SU-DHL-6 (cell line): ENCODE results near the gene IQCM.

Experiments
- H2AFZ ChIP-seq: fragments of 200-600 bp; sonication (generic); 2 replicates; pipeline ENCODE4 v1.6.1; 2014; ENCODE audit warnings: low read depth, mild to moderate bottlenecking, moderate library complexity, mixed read lengths, antibody characterized with exemption, low read length; ENCODE audit not compliant: severe bottlenecking
- H3F3A ChIP-seq: fragments of 200-600 bp; shearing (Covaris generic); 2 replicates; pipeline ENCODE4 v1.6.0; 2016; ENCODE audit warnings: antibody characterized with exemption, mild to moderate bottlenecking; ENCODE audit not compliant: insufficient read depth
- H3K27ac ChIP-seq: fragments of 200-600 bp; sonication (generic); 2 replicates; pipeline ENCODE4 v1.5.1; 2016; ENCODE audit warnings: low read depth, mild to moderate bottlenecking, low read length, moderate library complexity, mixed read lengths
- H3K27me3 ChIP-seq: fragments of 200-600 bp; sonication (generic), shearing (Covaris generic); 2 replicates; pipeline ENCODE4 v1.6.0; 2014; ENCODE audit warnings: mild to moderate bottlenecking, low read length
- H3K36me3 ChIP-seq: fragments of 200-600 bp; sonication (generic); 2 replicates; pipeline ENCODE4 v1.6.1; 2014; ENCODE audit warnings: mild to moderate bottlenecking, low read length, mixed read lengths
- H3K4me2 ChIP-seq: fragments of 300-600, 200-600 bp; shearing (Covaris generic), sonication (generic); 2 replicates; pipeline ENCODE4 v1.6.0; 2014; ENCODE audit warnings: low read length, low read depth, mild to moderate bottlenecking; ENCODE audit not compliant: poor library complexity, severe bottlenecking
- H3K4me3 ChIP-seq: fragments of 200-600 bp; sonication (generic); 2 replicates; pipeline ENCODE4 v1.5.1; 2014; ENCODE audit warnings: antibody characterized with exemption, low read length, mild to moderate bottlenecking, mixed read lengths; ENCODE audit not compliant: insufficient read depth, poor library complexity, severe bottlenecking
- H3K79me2 ChIP-seq: fragments of 200-600 bp; sonication (generic); 2 replicates; pipeline ENCODE4 v1.6.1; 2014; ENCODE audit warnings: mild to moderate bottlenecking, low read length, moderate library complexity; ENCODE audit not compliant: insufficient read depth
- H3K9ac ChIP-seq: fragments of 200-600 bp; sonication (generic); 2 replicates; pipeline ENCODE4 v1.7.0; 2014; ENCODE audit warnings: mild to moderate bottlenecking, low read length
- H3K9me2 ChIP-seq: fragments of 200-600 bp; sonication (generic); replicated peaks from 2 replicates; pipeline ENCODE4 v1.6.1; 2014; ENCODE audit warnings: low read length; ENCODE audit not compliant: insufficient read depth
- H3K9me3 ChIP-seq: fragments of 200-600 bp; sonication (generic); 2 replicates; pipeline ENCODE4 v1.6.1; 2014; ENCODE audit warnings: low read length, mixed read lengths; ENCODE audit not compliant: insufficient read depth
- H4K20me1 ChIP-seq: fragments of 200-600 bp; sonication (generic); 2 replicates; pipeline ENCODE4 v1.6.1; 2014; ENCODE audit warnings: low read depth, mild to moderate bottlenecking, antibody characterized with exemption, low read length, moderate library complexity, mixed read lengths
- CTCF ChIP-seq: fragments of 200-600 bp; sonication (generic); IDR thresholded peaks from one replicate; pipeline ENCODE4 v1.5.1; 2017; ENCODE audit warnings: antibody characterized with exemption, mild to moderate bottlenecking, low read length, moderate library complexity; ENCODE audit not compliant: insufficient read depth, poor library complexity, severe bottlenecking
- EZH2phosphoT487 ChIP-seq: fragments of 200-600 bp; sonication (generic), shearing (Covaris generic); conservative IDR thresholded peaks from 2 replicates; pipeline ENCODE4 v1.6.1; 2018; ENCODE audit warnings: mild to moderate bottlenecking, antibody characterized with exemption, low read length, moderate library complexity, mixed read lengths

The IQCM gene

GRCh38 chr4:149311076-149311475 lies 504.6 kb downstream of the IQCM start:
- Histone ChIP-seq H3K4me3 (no peak overlapping the region), H3K79me2 (no peaks in the 10 kb centered on the region), H3K9ac (no peak overlapping the region), H2AFZ (no peak overlapping the region), H3K4me2 (no peak overlapping the region), H3F3A (no peaks in the 10 kb centered on the region), H3K27ac (no peak overlapping the region), H3K36me3 (no peaks in the 10 kb centered on the region), H3K27me3 (no peaks in the 10 kb centered on the region), H4K20me1 (no peaks in the 10 kb centered on the region), H3K9me3 (no peaks in the 10 kb centered on the region), H3K9me2 (no peaks in the 10 kb centered on the region)
- TF ChIP-seq EZH2phosphoT487: no peak
- TF ChIP-seq CTCF: no peak

GRCh38 chr4:149306537-149306936 lies 509.1 kb downstream of the IQCM start:
- H3K27ac ChIP-seq: no peak overlapping the region
- H3K27me3 ChIP-seq: no peaks in the 10 kb centered on the region
- H3K4me2 ChIP-seq: no peak overlapping the region

More at GRCh38 chr4:149306537-149306936, 509.1 kb downstream of the IQCM start:
- Histone ChIP-seq H3K79me2 (no peaks in the 10 kb centered on the region), H3K9me2 (no peaks in the 10 kb centered on the region), H2AFZ (no peak overlapping the region), H3F3A (no peaks in the 10 kb centered on the region), H4K20me1 (no peaks in the 10 kb centered on the region), H3K4me3 (no peak overlapping the region), H3K9ac (no peak overlapping the region), H3K36me3 (no peaks in the 10 kb centered on the region), H3K9me3 (no peaks in the 10 kb centered on the region)
- TF ChIP-seq CTCF (no peak), EZH2phosphoT487 (no peak)
